Hair follicular keratinocyte (primary cell): ENCODE measurements around the gene B3GNT8. TPM values are rescaled to one million over a fixed set of nuclear protein-coding genes. Genes with fewer than 3 reads are reported as not detected.

Experiments
- total RNA-seq: library from RNA; depleted of rRNA; stranded (reverse); fragments of >200 nt; gene quantifications from 2 replicates; pipeline ENCODE4 v1.2.3, GENCODE V29; 2015

The B3GNT8 gene
- 6.3 and 9.4 TPM in 2 replicates for total RNA-seq

DNA sequence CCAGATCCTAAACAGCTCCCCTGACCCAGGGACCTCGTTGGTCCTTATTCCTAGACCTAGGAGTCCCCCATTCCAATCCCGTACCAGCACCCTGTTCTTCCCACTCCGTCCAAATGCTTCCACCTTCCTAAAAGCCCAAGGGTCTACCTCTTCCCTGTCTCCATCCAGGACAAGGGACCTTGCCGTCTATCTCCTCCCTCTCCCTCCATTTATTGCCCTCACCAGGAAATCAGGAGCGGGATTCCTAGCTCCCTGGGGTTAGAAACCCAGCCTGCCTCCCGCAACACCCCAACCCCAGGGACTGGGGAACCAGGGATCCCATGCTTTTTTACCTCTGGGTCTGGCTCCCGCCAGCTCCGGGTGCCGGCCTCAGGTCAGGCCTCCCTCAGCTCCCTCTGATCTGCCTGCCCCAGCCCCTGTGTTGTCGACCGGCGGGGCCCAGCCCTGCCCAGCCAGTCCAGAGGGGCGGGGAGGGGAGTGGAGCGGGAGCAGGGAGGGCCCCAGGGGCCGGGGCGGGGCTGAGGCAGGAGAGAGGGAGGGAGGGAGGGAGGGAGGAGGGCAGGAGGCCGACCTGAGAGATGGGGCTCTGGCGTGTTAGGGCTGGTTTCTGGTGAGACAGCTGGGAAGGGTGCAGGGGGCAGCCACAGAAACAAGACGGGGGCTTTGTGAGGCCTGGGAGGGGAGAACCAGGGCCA, at the start of gene B3GNT8:
Gene B3GNT8 (minus strand): TSS at position 423 of the 695 bp plus-strand sequence. CDS start 596 bp downstream, outside the sequence.

GRCh38 chr19:41442473-41443355, 15.5 kb upstream of the B3GNT8 start, which contains the start of gene ERICH4:
Gene ERICH4, plus strand, starts transcription at chr19:41443156. Its CDS starts 14 bp downstream, at chr19:41443170.

GRCh38 chr19:41439441-41440222, 12.5 kb upstream of the B3GNT8 start, which contains the start of gene DMAC2:
Gene DMAC2, minus strand, starts transcription at chr19:41439912. Its CDS starts 13 bp downstream, at chr19:41439899.

GRCh38 chr19:41397086-41398049, 29.8 kb downstream of the B3GNT8 start, which contains the start of the genes BCKDHA and EXOSC5:
Gene BCKDHA, plus strand, starts transcription at chr19:41397818. Its CDS starts 10 bp downstream, at chr19:41397828.
Gene EXOSC5, minus strand, starts transcription at chr19:41397359. Its CDS starts 31 bp downstream, at chr19:41397328.

GRCh38 chr19:41376241-41376997, 50.8 kb downstream of the B3GNT8 start, which contains the start of gene TMEM91:
Gene TMEM91, plus strand, starts transcription at chr19:41376533. Its CDS starts 1,777 bp downstream, at chr19:41378310.

Other genes with a start within 250 kb of the B3GNT8 start
- 6.8 and 7.8 TPM in 2 replicates for gene CYP2S1, start 234.2 kb downstream of the B3GNT8 start, total RNA-seq
- gene AXL, start 208.2 kb downstream of the B3GNT8 start, total RNA-seq: 66.6 and 94.9 TPM in 2 replicates
- gene HNRNPUL1, start 163.0 kb downstream of the B3GNT8 start, total RNA-seq: 88.9 and 118 TPM in 2 replicates
- gene CCDC97, start 117.2 kb downstream of the B3GNT8 start, total RNA-seq: 7.7 and 8.1 TPM in 2 replicates
- 17.8 and 24.1 TPM in 2 replicates for gene TGFB1, start 73.5 kb downstream of the B3GNT8 start, total RNA-seq
- 6.5 and 7.0 TPM in 2 replicates for gene B9D2, start 63.2 kb downstream of the B3GNT8 start, total RNA-seq
- 8.2 and 12.5 TPM in 2 replicates for gene TMEM91, start 50.8 kb downstream of the B3GNT8 start, total RNA-seq
- gene EXOSC5, start 30.0 kb downstream of the B3GNT8 start, total RNA-seq: 30.5 and 45.2 TPM in 2 replicates
- gene BCKDHA, start 29.6 kb downstream of the B3GNT8 start, total RNA-seq: 41.0 and 57.4 TPM in 2 replicates
- gene DMAC2, start 12.5 kb upstream of the B3GNT8 start, total RNA-seq: 53.7 and 76.6 TPM in 2 replicates
- gene ERICH4, start 15.8 kb upstream of the B3GNT8 start, total RNA-seq: not detected in 2 replicates
- gene CEACAM21, start 148.8 kb upstream of the B3GNT8 start, total RNA-seq: not detected in 2 replicates
- not detected in 2 replicates for gene CEACAM4, start 199.7 kb upstream of the B3GNT8 start, total RNA-seq